Panc1 (cell line): ENCODE results near the gene ABI1. TPM values are rescaled to one million over a fixed set of nuclear protein-coding genes. Genes with fewer than 3 reads are reported as not detected.
"Not testable (repeated sequence)": the region's sequence is repeated elsewhere in the genome, so short reads cannot be mapped to it uniquely, and the experiment has no call there.

Experiments
- ATAC-seq: fragments of 200-7000 bp; cut with Tn5 transposase; 2 replicates; pipeline ENCODE4 v1.9.1; 2020; ENCODE audit warnings: mild to moderate bottlenecking, moderate library complexity
- BruUV-seq: library from RNA; stranded (reverse); fragments of 400-500 nt; replicated peaks from 2 replicates; lab custom pipeline; 2021; lab: Mats Ljungman, UMichigan
- CTCF ChIA-PET: fragments of 300-600 bp; sonication (Branson Sonifier 250); formaldehyde crosslinking; loops from one replicate; lab custom pipeline; 2022; ENCODE audit warnings: antibody characterized with exemption; lab: Charles Lee
- POLR2A ChIA-PET: fragments of 300-600 bp; sonication (Branson Sonifier 250); formaldehyde crosslinking; loops from one replicate; lab custom pipeline; 2022; ENCODE audit warnings: antibody characterized with exemption; lab: Charles Lee
- DNase-seq: peaks from one replicate; pipeline ENCODE4 v3.0.0-alpha.2; 2010; ENCODE audit warnings: low read depth, low spot score
- H3K27ac ChIP-seq: 2 replicates; pipeline ENCODE4 v1.5.1; 2011; ENCODE audit warnings: mild to moderate bottlenecking, low read length, inconsistent platforms
- H3K27me3 ChIP-seq: fragments of 200-500 bp; sonication (Bioruptor generic); 2 replicates; pipeline ENCODE4 v1.6.0; 2014; ENCODE audit warnings: low read length, inconsistent platforms; ENCODE audit not compliant: control insufficient read depth, insufficient read depth
- H3K36me3 ChIP-seq: fragments of 200-500 bp; sonication (Bioruptor generic); 2 replicates; pipeline ENCODE4 v1.5.1; 2014; ENCODE audit warnings: inconsistent platforms, mild to moderate bottlenecking, low read length, moderate library complexity; ENCODE audit not compliant: control insufficient read depth, insufficient read depth
- H3K4me1 ChIP-seq: 2 replicates; pipeline ENCODE4 v1.5.1; 2011; ENCODE audit warnings: inconsistent platforms, mild to moderate bottlenecking, low read length, moderate library complexity; ENCODE audit not compliant: control insufficient read depth, insufficient read depth
- H3K4me3 ChIP-seq, 2 experiments: 2 replicates each; pipeline ENCODE4 v1.5.1; 2011 to 2012; ENCODE audit warnings: low read depth in 2 of 2, low read length in 2 of 2, mild to moderate bottlenecking in 2 of 2, inconsistent platforms in 1 of 2, moderate library complexity in 1 of 2
- H3K9me3 ChIP-seq: fragments of 200-500 bp; sonication (Bioruptor generic); 2 replicates; pipeline ENCODE4 v1.5.1; 2014; ENCODE audit warnings: low read depth, mild to moderate bottlenecking, inconsistent platforms, low read length, moderate library complexity; ENCODE audit not compliant: control insufficient read depth, insufficient read depth
- POLR2AphosphoS5 ChIP-seq: IDR thresholded peaks from 2 replicates; pipeline ENCODE4 v1.6.1; 2012; ENCODE audit warnings: mild to moderate bottlenecking, low read depth, low read length, moderate library complexity
- SIN3A ChIP-seq: IDR thresholded peaks from 2 replicates; pipeline ENCODE4 v1.6.1; 2012; ENCODE audit warnings: low read depth, mild to moderate bottlenecking, low read length, moderate library complexity, borderline replicate concordance; ENCODE audit not compliant: insufficient read depth
- TCF7L2 ChIP-seq: IDR thresholded peaks from 2 replicates; pipeline ENCODE4 v1.6.1; 2011; ENCODE audit warnings: mild to moderate bottlenecking, low read depth, low read length, inconsistent platforms
- in situ Hi-C: cut with HindIII; loops from 2 replicates; pipeline ENCODE4 v1.10.0; 2016; ENCODE audit warnings: low sequenced_read_pairs, low pct_unique_long_range_greater_than_20kb
- intact Hi-C: fragments of 100-400 bp; cut with micrococcal nuclease; formaldehyde crosslinking; loops from one replicate; pipeline ENCODE4 v1.10.0; 2022; ENCODE audit not compliant: unreplicated experiment
- total RNA-seq: library from RNA; stranded (reverse); gene quantifications from one replicate; pipeline ENCODE4 v1.2.1, GENCODE V29; 2021; ENCODE audit not compliant: unreplicated experiment
- TF ChIP-seq, protein P1 (sequence below): fragments of 450-650 bp; IDR thresholded peaks from 2 replicates; pipeline ENCODE4 v1.5.1; 2017; ENCODE audit warnings: mild to moderate bottlenecking
- TF ChIP-seq, protein P2 (sequence below), 2 experiments: IDR thresholded peaks; 2 replicates each; pipeline ENCODE4 v1.6.1; 2011 to 2012; ENCODE audit warnings: low read depth in 2 of 2, control low read depth in 1 of 2, low read length in 1 of 2, mild to moderate bottlenecking in 1 of 2, moderate library complexity in 1 of 2; ENCODE audit not compliant: insufficient read depth in 1 of 2

ABI1 gene
- total RNA-seq, 1 experiment from 2014 or later = 35.2 TPM

DNA sequence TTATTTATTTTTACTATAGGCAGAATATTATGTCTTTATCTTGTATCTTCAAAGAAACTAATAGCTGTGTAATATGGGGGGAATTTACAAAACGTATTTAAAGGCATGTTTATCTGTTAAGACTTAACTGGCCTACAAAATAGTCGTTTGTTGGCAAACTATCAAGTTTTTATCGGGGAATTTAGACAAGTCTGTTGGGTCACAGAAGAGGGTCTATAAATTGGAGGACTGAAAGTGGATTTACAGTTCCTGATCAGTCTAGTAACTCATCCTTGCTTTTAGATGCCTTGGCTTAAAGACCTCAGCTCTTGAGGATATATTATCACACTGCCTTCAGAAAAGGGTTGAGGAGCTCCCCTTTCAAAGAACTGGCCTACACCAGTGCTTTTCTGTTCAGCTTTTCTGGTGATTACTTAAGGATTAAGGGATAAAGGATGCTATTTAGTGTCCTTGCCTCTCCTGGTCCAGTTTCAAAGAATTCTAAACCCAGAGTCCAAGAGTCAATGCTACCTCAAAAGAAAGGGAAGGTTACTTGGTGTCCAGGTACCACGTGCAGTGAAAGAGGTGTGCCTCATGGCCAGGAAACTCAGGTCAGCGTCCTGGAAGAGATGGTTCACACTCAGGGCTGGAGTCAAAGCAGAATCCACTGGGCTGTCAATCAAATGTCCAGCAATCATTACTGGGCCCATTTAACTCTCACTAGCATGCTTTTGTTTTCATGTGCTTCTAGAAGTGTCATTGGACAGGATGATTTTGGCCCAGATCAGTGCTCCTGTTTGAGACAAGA, 42.9 kb upstream of the ABI1 start:
- TF ChIP-seq SIN3A = no peak
- H3K27ac ChIP-seq = no peak overlapping the region
- no peak overlapping the region for H3K4me3 ChIP-seq
- ChIA-PET CTCF (no interaction called here), POLR2A (no interaction called here)
- DNase-seq = no peak
- ATAC-seq = no peak
- H3K36me3 ChIP-seq = no peaks in the 10 kb centered on the region
- intact Hi-C loops (no loop called here), in situ Hi-C loops (no loop called here)
- no TSS peak for BruUV-seq
- no peaks in the 10 kb centered on the region for H3K9me3 ChIP-seq
- H3K4me1 ChIP-seq = no peaks in the 10 kb centered on the region
- no peaks in the 10 kb centered on the region for H3K27me3 ChIP-seq

DNA sequence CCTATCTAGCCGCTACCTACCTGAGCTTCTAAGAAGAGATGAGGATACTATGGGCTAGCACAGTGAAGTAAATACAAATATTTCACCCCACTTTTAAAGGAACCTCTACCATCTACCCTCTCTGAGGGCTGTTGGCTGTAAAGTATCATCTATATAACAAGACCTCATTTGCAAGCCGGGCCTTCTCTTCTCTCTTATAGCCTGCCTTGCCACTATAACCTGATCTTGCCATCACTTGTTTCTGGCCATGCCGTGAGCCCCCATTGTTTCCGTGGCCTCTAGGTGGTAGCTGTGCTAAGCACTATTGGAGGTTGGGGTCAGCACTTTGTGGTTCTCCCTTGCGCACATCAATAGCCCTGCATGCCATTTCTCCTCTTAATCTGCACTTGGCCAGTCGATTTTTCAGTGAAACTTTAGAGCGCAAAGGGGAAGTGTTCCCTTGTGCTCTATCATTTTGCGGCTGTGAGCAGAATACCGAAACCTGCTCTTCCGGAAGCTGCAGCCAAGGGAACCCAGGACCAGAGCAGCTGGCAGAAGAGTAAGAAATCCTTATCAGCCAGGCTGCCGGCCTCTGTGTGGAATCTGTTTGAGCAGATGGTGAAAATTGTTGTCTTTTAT, 31.7 kb upstream of the ABI1 start:
- in situ Hi-C loops, CTCF ChIA-PET, POLR2A ChIA-PET, H3K27ac ChIP-seq, ATAC-seq, H3K4me1 ChIP-seq, H3K4me3 ChIP-seq, H3K36me3 ChIP-seq, H3K27me3 ChIP-seq, BruUV-seq, intact Hi-C loops, DNase-seq, H3K9me3 ChIP-seq: not testable (repeated sequence)

DNA sequence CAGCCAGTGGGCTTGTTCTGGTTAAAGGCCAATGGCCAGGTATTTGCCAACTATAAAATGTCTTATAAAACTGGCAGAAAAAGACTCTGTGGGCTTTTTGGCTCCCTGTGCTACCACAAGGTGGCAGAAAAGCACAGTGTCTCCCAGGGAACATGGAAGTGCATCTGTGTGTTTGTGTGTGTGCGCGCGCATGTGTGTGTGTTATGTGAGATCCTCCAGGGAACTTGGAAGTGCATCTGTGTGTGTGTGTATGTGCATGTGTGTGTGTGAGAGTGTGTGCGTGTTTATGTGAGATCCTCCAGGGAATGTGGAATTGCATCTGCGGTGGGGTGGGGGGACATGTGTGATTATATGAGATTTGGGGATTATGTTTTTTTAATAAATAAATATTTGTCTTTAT, 30.2 kb upstream of the ABI1 start:
- TF ChIP-seq SIN3A (no peak), POLR2AphosphoS5 (no peak), TCF7L2 (no peak)
- TF ChIP-seq, protein P1, sequence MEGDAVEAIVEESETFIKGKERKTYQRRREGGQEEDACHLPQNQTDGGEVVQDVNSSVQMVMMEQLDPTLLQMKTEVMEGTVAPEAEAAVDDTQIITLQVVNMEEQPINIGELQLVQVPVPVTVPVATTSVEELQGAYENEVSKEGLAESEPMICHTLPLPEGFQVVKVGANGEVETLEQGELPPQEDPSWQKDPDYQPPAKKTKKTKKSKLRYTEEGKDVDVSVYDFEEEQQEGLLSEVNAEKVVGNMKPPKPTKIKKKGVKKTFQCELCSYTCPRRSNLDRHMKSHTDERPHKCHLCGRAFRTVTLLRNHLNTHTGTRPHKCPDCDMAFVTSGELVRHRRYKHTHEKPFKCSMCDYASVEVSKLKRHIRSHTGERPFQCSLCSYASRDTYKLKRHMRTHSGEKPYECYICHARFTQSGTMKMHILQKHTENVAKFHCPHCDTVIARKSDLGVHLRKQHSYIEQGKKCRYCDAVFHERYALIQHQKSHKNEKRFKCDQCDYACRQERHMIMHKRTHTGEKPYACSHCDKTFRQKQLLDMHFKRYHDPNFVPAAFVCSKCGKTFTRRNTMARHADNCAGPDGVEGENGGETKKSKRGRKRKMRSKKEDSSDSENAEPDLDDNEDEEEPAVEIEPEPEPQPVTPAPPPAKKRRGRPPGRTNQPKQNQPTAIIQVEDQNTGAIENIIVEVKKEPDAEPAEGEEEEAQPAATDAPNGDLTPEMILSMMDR = peak; percentile 74
- TF ChIP-seq, protein P2, sequence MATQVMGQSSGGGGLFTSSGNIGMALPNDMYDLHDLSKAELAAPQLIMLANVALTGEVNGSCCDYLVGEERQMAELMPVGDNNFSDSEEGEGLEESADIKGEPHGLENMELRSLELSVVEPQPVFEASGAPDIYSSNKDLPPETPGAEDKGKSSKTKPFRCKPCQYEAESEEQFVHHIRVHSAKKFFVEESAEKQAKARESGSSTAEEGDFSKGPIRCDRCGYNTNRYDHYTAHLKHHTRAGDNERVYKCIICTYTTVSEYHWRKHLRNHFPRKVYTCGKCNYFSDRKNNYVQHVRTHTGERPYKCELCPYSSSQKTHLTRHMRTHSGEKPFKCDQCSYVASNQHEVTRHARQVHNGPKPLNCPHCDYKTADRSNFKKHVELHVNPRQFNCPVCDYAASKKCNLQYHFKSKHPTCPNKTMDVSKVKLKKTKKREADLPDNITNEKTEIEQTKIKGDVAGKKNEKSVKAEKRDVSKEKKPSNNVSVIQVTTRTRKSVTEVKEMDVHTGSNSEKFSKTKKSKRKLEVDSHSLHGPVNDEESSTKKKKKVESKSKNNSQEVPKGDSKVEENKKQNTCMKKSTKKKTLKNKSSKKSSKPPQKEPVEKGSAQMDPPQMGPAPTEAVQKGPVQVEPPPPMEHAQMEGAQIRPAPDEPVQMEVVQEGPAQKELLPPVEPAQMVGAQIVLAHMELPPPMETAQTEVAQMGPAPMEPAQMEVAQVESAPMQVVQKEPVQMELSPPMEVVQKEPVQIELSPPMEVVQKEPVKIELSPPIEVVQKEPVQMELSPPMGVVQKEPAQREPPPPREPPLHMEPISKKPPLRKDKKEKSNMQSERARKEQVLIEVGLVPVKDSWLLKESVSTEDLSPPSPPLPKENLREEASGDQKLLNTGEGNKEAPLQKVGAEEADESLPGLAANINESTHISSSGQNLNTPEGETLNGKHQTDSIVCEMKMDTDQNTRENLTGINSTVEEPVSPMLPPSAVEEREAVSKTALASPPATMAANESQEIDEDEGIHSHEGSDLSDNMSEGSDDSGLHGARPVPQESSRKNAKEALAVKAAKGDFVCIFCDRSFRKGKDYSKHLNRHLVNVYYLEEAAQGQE (IDR thresholded peaks at IDR 0.05; ENCODE audit: insufficient read depth in 1 of 2, low read depth in 2 of 2, low read length in 1 of 2) = no peak
- in situ Hi-C loops = no loop called here

More for the DNA sequence above, 30.2 kb upstream of the ABI1 start:
- H3K27me3 ChIP-seq = no peaks in the 10 kb centered on the region
- ATAC-seq (peak; percentile 77), DNase-seq (peak; percentile 25)
- H3K27ac ChIP-seq = no peak overlapping the region
- ChIA-PET POLR2A (no interaction called here), CTCF (no interaction called here)
- no peaks in the 10 kb centered on the region for H3K9me3 ChIP-seq
- intact Hi-C loops = no loop called here
- H3K4me1 ChIP-seq = no peaks in the 10 kb centered on the region
- no TSS peak for BruUV-seq
- H3K36me3 ChIP-seq = no peaks in the 10 kb centered on the region
- H3K4me3 ChIP-seq = no peak overlapping the region
